Trophoblast cell (in vitro differentiated cells and primary cell): ENCODE data around the gene HFE.

Source experiments
- DNase-seq, 2 donors: peaks; one replicate each; pipeline ENCODE4 v3.0.0-alpha.2; 2016
- H2AFZ ChIP-seq: 2 replicates; pipeline ENCODE4 v1.6.1; 2013; ENCODE audit warnings: low read length, moderate library complexity, mild to moderate bottlenecking; ENCODE audit not compliant: insufficient read depth, poor library complexity
- H2AK5ac ChIP-seq: 2 replicates; pipeline ENCODE4 v1.6.1; 2013; ENCODE audit warnings: mild to moderate bottlenecking, low read length
- H2BK120ac ChIP-seq: 2 replicates; pipeline ENCODE4 v1.6.1; 2013; ENCODE audit warnings: low read length, mild to moderate bottlenecking, moderate library complexity; ENCODE audit not compliant: insufficient read depth, poor library complexity
- H2BK12ac ChIP-seq: 2 replicates; pipeline ENCODE4 v1.6.1; 2013; ENCODE audit warnings: mild to moderate bottlenecking, low read length, moderate library complexity
- H2BK5ac ChIP-seq: 2 replicates; pipeline ENCODE4 v1.6.1; 2013; ENCODE audit warnings: low read length, low read depth, moderate library complexity, mild to moderate bottlenecking; ENCODE audit not compliant: poor library complexity
- H3K14ac ChIP-seq: 2 replicates; pipeline ENCODE4 v1.6.1; 2013; ENCODE audit warnings: mild to moderate bottlenecking, low read length
- H3K18ac ChIP-seq: 2 replicates; pipeline ENCODE4 v1.6.1; 2013; ENCODE audit warnings: mild to moderate bottlenecking, low read length
- H3K23ac ChIP-seq: 2 replicates; pipeline ENCODE4 v1.6.1; 2013; ENCODE audit warnings: low read length
- H3K27ac ChIP-seq: 2 replicates; pipeline ENCODE4 v1.5.1; 2013; ENCODE audit warnings: low read depth, mild to moderate bottlenecking, inconsistent platforms, low read length, moderate library complexity
- H3K27me3 ChIP-seq: 2 replicates; pipeline ENCODE4 v1.6.1; 2013; ENCODE audit warnings: inconsistent platforms, mild to moderate bottlenecking, low read length, moderate library complexity; ENCODE audit not compliant: insufficient read depth
- H3K36me3 ChIP-seq, 2 experiments: 1 replicate in 1 of 2; 2 replicates in 1 of 2; pipeline ENCODE4 v1.6.1; 2013; ENCODE audit warnings: low read length in 2 of 2, mild to moderate bottlenecking in 2 of 2, moderate library complexity in 1 of 2; ENCODE audit not compliant: insufficient read depth in 2 of 2, control insufficient read depth in 1 of 2
- H3K4ac ChIP-seq: 2 replicates; pipeline ENCODE4 v1.6.1; 2013; ENCODE audit warnings: low read depth, mild to moderate bottlenecking, low read length, moderate library complexity
- H3K4me1 ChIP-seq, 2 experiments: 1 replicate in 1 of 2; 2 replicates in 1 of 2; pipeline ENCODE4 v1.6.1; 2013; ENCODE audit warnings: low read length in 2 of 2, mild to moderate bottlenecking in 2 of 2, moderate library complexity in 1 of 2; ENCODE audit not compliant: insufficient read depth in 2 of 2, control insufficient read depth in 1 of 2
- H3K4me2 ChIP-seq: 2 replicates; pipeline ENCODE4 v1.6.1; 2013; ENCODE audit warnings: inconsistent platforms, mild to moderate bottlenecking, low read length, moderate library complexity
- H3K4me3 ChIP-seq: 2 replicates; pipeline ENCODE4 v1.5.1; 2013; ENCODE audit warnings: mild to moderate bottlenecking, low read depth, low read length, inconsistent platforms
- H3K79me1 ChIP-seq: one replicate; pipeline ENCODE4 v1.6.1; 2013; ENCODE audit warnings: low read length
- H3K79me2 ChIP-seq: 2 replicates; pipeline ENCODE4 v1.6.1; 2013; ENCODE audit warnings: low read length, mild to moderate bottlenecking; ENCODE audit not compliant: control insufficient read depth, insufficient read depth, poor library complexity
- H3K9ac ChIP-seq: 2 replicates; pipeline ENCODE4 v1.6.1; 2013; ENCODE audit warnings: mild to moderate bottlenecking, low read length
- H3K9me3 ChIP-seq: 2 replicates; pipeline ENCODE4 v1.6.1; 2013; ENCODE audit warnings: low read depth, mild to moderate bottlenecking, control low read depth, inconsistent platforms, low read length; ENCODE audit not compliant: insufficient read depth
- H4K12ac ChIP-seq: 2 replicates; pipeline ENCODE4 v1.6.1; 2013; ENCODE audit warnings: low read depth, mild to moderate bottlenecking, low read length, moderate library complexity
- H4K8ac ChIP-seq: 2 replicates; pipeline ENCODE4 v1.6.1; 2013; ENCODE audit warnings: low read depth, mild to moderate bottlenecking, low read length, moderate library complexity
- H4K91ac ChIP-seq: one replicate; pipeline ENCODE4 v1.6.1; 2013; ENCODE audit warnings: low read depth, mild to moderate bottlenecking, low read length, moderate library complexity
- WGBS: extraction: QIAGEN DNeasy Blood & Tissue Kit; methylation state at CpG from one replicate; pipeline ENCODE4 v1.1.7; 2013; ENCODE audit warnings: missing lambda C conversion rate; ENCODE audit not compliant: insufficient read length, insufficient coverage; ENCODE audit errors: extremely low coverage; 5-methylcytosine and 5-hydroxymethylcytosine counted together

The HFE gene

GRCh38 chr6:26120807-26121140 lies 33.5 kb downstream of the HFE start:
- no peaks in the 10 kb centered on the region for H3K9me3 ChIP-seq
- no peak overlapping the region for H3K27ac ChIP-seq
- H3K18ac ChIP-seq, result no peak overlapping the region
- no peak overlapping the region for H3K4ac ChIP-seq
- H3K79me1 ChIP-seq, result peaks cover 14% of the 10 kb centered on the region
- no peaks in the 10 kb centered on the region for H3K27me3 ChIP-seq
- no peak overlapping the region for H2BK12ac ChIP-seq
- no peak overlapping the region for H2AK5ac ChIP-seq
- WGBS, result no CpG with 5 or more reads among the region's 3 CpGs
- no peak overlapping the region for H3K23ac ChIP-seq
- H3K79me2 ChIP-seq, result peaks cover 15% of the 10 kb centered on the region
- no peak overlapping the region for H3K14ac ChIP-seq
- H3K4me3 ChIP-seq, result no peak overlapping the region
- H4K8ac ChIP-seq, result no peak overlapping the region
- H2BK120ac ChIP-seq, result no peak overlapping the region
- H4K12ac ChIP-seq, result no peak overlapping the region
- no peak overlapping the region for H4K91ac ChIP-seq
- DNase-seq, result no peak
- H3K4me2 ChIP-seq, result no peak overlapping the region
- H2BK5ac ChIP-seq, result no peak overlapping the region
- H3K9ac ChIP-seq, result no peak overlapping the region
- H3K4me1 ChIP-seq, result peaks cover 0 to 2% of the 10 kb centered on the region in 2 experiments
- no peak overlapping the region for H2AFZ ChIP-seq
- no peaks in the 10 kb centered on the region for H3K36me3 ChIP-seq

- H3K14ac ChIP-seq, result no peak overlapping the region
Measured at GRCh38 chr6:26121141-26122004, 34.1 kb downstream of the HFE start.

GRCh38 chr6:26122005-26122388 lies 34.8 kb downstream of the HFE start:
- H2AK5ac ChIP-seq, result no peak overlapping the region

More at GRCh38 chr6:26121141-26122004, 34.1 kb downstream of the HFE start:
- no CpG with 5 or more reads among the region's 18 CpGs for WGBS
- H3K18ac ChIP-seq, result no peak overlapping the region
- H3K79me2 ChIP-seq, result peaks cover 17% of the 10 kb centered on the region
- H3K27ac ChIP-seq, result no peak overlapping the region
- H2BK12ac ChIP-seq, result no peak overlapping the region
- H3K79me1 ChIP-seq, result peaks cover 16% of the 10 kb centered on the region
- H3K4ac ChIP-seq, result no peak overlapping the region
- no peak overlapping the region for H3K4me3 ChIP-seq
- no peak overlapping the region for H3K4me2 ChIP-seq
- no peaks in the 10 kb centered on the region for H3K36me3 ChIP-seq
- no peak overlapping the region for H3K23ac ChIP-seq
- no peak for DNase-seq
- H4K91ac ChIP-seq, result no peak overlapping the region
- no peak overlapping the region for H2BK120ac ChIP-seq
- no peaks in the 10 kb centered on the region for H3K27me3 ChIP-seq
- no peak overlapping the region for H4K12ac ChIP-seq
- H2AK5ac ChIP-seq, result no peak overlapping the region
- H2BK5ac ChIP-seq, result no peak overlapping the region
- peaks cover 0 to 3% of the 10 kb centered on the region in 2 experiments for H3K4me1 ChIP-seq
- H2AFZ ChIP-seq, result no peak overlapping the region
- no peaks in the 10 kb centered on the region for H3K9me3 ChIP-seq
- H3K9ac ChIP-seq, result no peak overlapping the region
- H4K8ac ChIP-seq, result no peak overlapping the region

GRCh38 chr6:26122402-26122792 lies 35.2 kb downstream of the HFE start:
- Histone ChIP-seq H3K79me1 (peaks cover 18% of the 10 kb centered on the region), H2BK120ac (peak overlapping the region; percentile 24), H3K4me2 (peak overlapping the region; percentile 89), H3K27me3 (no peaks in the 10 kb centered on the region), H3K79me2 (peaks cover 18% of the 10 kb centered on the region), H3K23ac (no peak overlapping the region), H2BK5ac (peak overlapping the region; percentile 85), H3K9me3 (no peaks in the 10 kb centered on the region), H3K4me1 (peaks cover 0 to 5% of the 10 kb centered on the region in 2 experiments), H4K8ac (peak overlapping the region; percentile 29), H3K9ac (no peak overlapping the region), H3K36me3 (no peaks in the 10 kb centered on the region), H3K18ac (no peak overlapping the region), H3K27ac (peak overlapping the region; percentile 84), H2AK5ac (no peak overlapping the region), H2AFZ (no peak overlapping the region), H3K14ac (peak overlapping the region; percentile 90), H3K4me3 (no peak overlapping the region), H4K91ac (peak overlapping the region; percentile 88), H2BK12ac (peak overlapping the region; percentile 36), H4K12ac (no peak overlapping the region), H3K4ac (no peak overlapping the region)
- DNase-seq, result peak; percentile 42 to 58
- no CpG with 5 or more reads among the region's 6 CpGs for WGBS

More at GRCh38 chr6:26122005-26122388, 34.8 kb downstream of the HFE start:
- no peak overlapping the region for H3K4me2 ChIP-seq
- no peak overlapping the region for H4K12ac ChIP-seq
- H3K79me2 ChIP-seq, result peaks cover 18% of the 10 kb centered on the region
- H3K36me3 ChIP-seq, result no peaks in the 10 kb centered on the region
- no peak overlapping the region for H3K14ac ChIP-seq
- no peak overlapping the region for H3K23ac ChIP-seq
- no peak overlapping the region for H3K4ac ChIP-seq
- H3K18ac ChIP-seq, result no peak overlapping the region
- H2BK12ac ChIP-seq, result no peak overlapping the region
- H2AFZ ChIP-seq, result no peak overlapping the region
- WGBS, result no CpG with 5 or more reads among the region's 4 CpGs
- H3K9me3 ChIP-seq, result no peaks in the 10 kb centered on the region
- H2BK5ac ChIP-seq, result no peak overlapping the region
- H3K79me1 ChIP-seq, result peaks cover 18% of the 10 kb centered on the region
- H3K4me3 ChIP-seq, result no peak overlapping the region
- DNase-seq, result no peak
- peaks cover 0 to 5% of the 10 kb centered on the region in 2 experiments for H3K4me1 ChIP-seq
- no peak overlapping the region for H4K91ac ChIP-seq
- no peak overlapping the region for H2BK120ac ChIP-seq
- peak overlapping the region; percentile 84 for H3K27ac ChIP-seq
- no peaks in the 10 kb centered on the region for H3K27me3 ChIP-seq
- no peak overlapping the region for H3K9ac ChIP-seq
- no peak overlapping the region for H4K8ac ChIP-seq
